BLaER1 (cell line): ENCODE data around the gene LTB4R2.
A peak's percentile ranks its signal among the peaks of the same experiment; 100 is the strongest.

Experiments
- H3K27ac ChIP-seq: shearing (Covaris generic); formaldehyde crosslinking; 2 replicates; pipeline ENCODE4 v1.8.1; 2022
- H3K27me3 ChIP-seq: shearing (Covaris generic); formaldehyde crosslinking; 2 replicates; pipeline ENCODE4 v1.8.1; 2022
- H3K36me3 ChIP-seq: shearing (Covaris generic); formaldehyde crosslinking; 2 replicates; pipeline ENCODE4 v1.8.1; 2022
- H3K4me1 ChIP-seq: shearing (Covaris generic); formaldehyde crosslinking; 2 replicates; pipeline ENCODE4 v1.8.1; 2022
- H3K4me2 ChIP-seq: shearing (Covaris generic); formaldehyde crosslinking; 2 replicates; pipeline ENCODE4 v1.8.1; 2022
- H3K4me3 ChIP-seq: shearing (Covaris generic); formaldehyde crosslinking; 2 replicates; pipeline ENCODE4 v1.8.1; 2022
- H3K9ac ChIP-seq: shearing (Covaris generic); formaldehyde crosslinking; 2 replicates; pipeline ENCODE4 v1.8.1; 2022
- H3K9me3 ChIP-seq: shearing (Covaris generic); formaldehyde crosslinking; 2 replicates; pipeline ENCODE4 v1.8.1; 2022
- H4K20me1 ChIP-seq: shearing (Covaris generic); formaldehyde crosslinking; 2 replicates; pipeline ENCODE4 v1.8.1; 2022
- Cebpa-rat ChIP-seq: shearing (Covaris generic); IDR thresholded peaks from 2 replicates; pipeline ENCODE4 v1.8.1; 2022

LTB4R2 gene

DNA sequence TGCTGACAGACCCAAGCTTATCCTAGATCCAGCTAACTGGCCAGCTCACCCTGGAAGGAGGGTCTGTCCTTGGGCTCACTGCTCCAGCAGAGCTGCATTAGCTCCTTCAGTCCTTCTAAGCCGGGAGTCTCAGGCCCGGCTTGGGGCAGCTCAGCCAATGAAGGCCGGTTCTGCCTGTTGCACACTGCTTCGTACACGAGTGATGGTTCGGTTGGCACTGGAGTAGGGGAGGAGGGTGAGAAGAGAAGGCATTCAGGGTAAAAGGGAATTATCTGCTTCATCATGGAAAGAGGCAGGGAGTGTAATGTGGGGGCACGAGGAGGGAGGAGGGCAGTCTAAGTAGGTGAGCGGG, 27.9 kb downstream of the LTB4R2 start:
- Histone ChIP-seq H3K36me3 (peaks cover 10% of the 10 kb centered on the region; the same call in 1 of the 2 replicates), H3K9ac (no peak overlapping the region), H3K4me1 (peaks cover 50% of the 10 kb centered on the region), H4K20me1 (peaks cover 30% of the 10 kb centered on the region), H3K27ac (no peak overlapping the region), H3K27me3 (peaks cover 86% of the 10 kb centered on the region), H3K4me2 (no peak overlapping the region), H3K4me3 (no peak overlapping the region), H3K9me3 (peaks cover 8% of the 10 kb centered on the region; the same call in 1 of the 2 replicates)
- no peak for TF ChIP-seq Cebpa-rat

DNA sequence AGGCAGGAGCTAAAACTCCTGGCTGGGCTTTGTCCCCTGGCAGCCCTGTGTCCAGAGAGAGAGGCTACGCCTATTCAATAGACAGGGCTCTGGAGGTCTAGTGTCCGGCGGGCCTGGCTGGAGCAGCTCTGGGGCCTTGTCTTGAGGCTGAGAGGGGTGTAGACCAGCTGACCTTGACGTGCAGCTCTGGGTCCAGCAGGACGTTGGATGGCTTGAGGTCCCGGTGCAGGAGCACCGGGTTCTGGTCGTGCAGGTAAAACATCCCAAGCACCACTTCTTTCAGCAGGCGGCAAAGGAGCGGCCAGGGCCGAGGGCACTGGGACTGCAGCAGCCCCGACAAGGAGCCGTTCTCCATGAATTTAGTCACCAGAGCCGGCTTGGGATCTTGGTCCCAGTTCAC, 28.9 kb downstream of the LTB4R2 start:
- peaks cover 10% of the 10 kb centered on the region; the same call in 1 of the 2 replicates for H3K36me3 ChIP-seq
- H3K4me3 ChIP-seq = peak overlapping the region; percentile 62
- H4K20me1 ChIP-seq = peaks cover 20% of the 10 kb centered on the region
- peaks cover 76% of the 10 kb centered on the region for H3K27me3 ChIP-seq
- peak overlapping the region; percentile 36; the same call in 1 of the 2 replicates for H3K9ac ChIP-seq
- no peak for TF ChIP-seq Cebpa-rat
- H3K9me3 ChIP-seq = peaks cover 8% of the 10 kb centered on the region; the same call in 1 of the 2 replicates
- H3K4me1 ChIP-seq = peaks cover 39% of the 10 kb centered on the region
- no peak overlapping the region for H3K27ac ChIP-seq
- peak overlapping the region; percentile 64 for H3K4me2 ChIP-seq

DNA sequence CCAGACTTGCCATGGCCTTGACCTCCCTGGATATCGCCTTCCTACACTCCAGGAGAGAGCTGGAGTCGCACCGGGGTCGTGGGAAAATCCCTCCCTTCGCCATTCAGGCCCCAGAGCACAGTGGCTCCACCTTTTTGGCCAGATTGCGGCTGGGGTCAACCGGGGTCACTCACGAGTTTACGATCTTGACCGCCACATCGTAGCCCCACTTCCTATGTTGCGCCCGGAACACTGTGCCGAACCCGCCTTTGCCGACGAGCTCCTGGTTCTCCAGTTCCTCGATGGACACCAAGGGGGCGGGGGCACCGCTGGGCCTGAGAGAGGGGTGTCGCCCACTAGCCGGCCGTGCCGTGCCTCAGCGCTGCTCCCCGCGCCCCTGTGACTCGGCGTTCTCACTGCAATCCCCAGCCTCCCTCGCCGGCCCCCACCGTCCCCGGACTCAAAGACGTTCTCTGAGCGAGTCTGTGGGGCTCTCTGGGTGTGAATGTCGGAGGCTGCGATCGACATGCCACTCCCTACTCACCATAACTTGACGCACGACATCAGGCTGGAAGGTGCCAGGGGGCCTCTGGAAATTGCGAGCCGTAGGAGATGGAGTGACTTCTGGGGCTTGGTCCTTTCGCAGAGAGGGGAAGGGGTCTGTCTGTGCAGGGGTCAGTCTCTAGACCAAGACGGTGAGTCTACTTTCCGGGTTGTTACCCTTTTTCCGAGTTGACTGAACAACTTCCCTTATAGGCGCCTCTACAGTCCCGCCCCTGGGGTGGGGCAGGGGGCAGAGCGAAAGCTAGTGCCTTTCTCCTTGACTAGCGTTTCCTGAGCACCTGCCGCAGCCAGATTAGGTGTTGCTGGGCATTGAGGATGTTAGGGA, 29.6 kb downstream of the LTB4R2 start, which contains the start of gene RIPK3:
Gene RIPK3 (minus strand): TSS at position 708 of the 868 bp plus-strand sequence. CDS start 165 bp downstream, at position 543.
- H3K4me2 ChIP-seq = peak within 1 kb of the TSS; percentile 64
- peak within 1 kb of the TSS; percentile 36 for H3K9ac ChIP-seq
- peaks cover 10% of the 10 kb centered on the region; the same call in 1 of the 2 replicates for H3K36me3 ChIP-seq
- peaks cover 69% of the 10 kb centered on the region for H3K27me3 ChIP-seq
- no peak for TF ChIP-seq Cebpa-rat
- H3K4me3 ChIP-seq = peak within 1 kb of the TSS; percentile 62
- peaks cover 33% of the 10 kb centered on the region for H3K4me1 ChIP-seq
- H3K9me3 ChIP-seq = peaks cover 8% of the 10 kb centered on the region; the same call in 1 of the 2 replicates
- no peak within 1 kb of the TSS for H3K27ac ChIP-seq
- H4K20me1 ChIP-seq = peaks cover 13% of the 10 kb centered on the region

DNA sequence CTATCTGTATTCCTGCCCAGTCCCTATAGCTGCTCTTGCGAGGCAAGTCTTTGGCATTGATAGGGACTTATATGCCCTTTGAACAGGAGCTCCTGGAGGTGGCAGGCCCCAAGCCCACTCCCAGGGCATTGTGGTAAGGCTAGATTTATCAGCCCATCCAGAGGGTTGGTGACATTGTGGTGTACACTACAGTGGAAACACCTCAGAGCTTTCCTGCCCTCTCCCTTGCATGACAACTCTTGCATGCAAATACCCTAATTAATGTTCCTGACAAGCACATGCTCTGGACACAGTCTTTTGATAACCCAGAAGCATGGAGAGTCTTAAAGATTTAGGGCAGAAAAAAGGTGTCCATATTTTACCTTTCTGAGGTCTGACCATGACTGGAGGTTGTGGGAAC, 30.7 kb downstream of the LTB4R2 start:
- H4K20me1 ChIP-seq = 0 out of 2 replicates have a peak, but pooled peaks cover 2% of the 10 kb centered on the region
- H3K27me3 ChIP-seq = peaks cover 58% of the 10 kb centered on the region
- peaks cover 22% of the 10 kb centered on the region for H3K4me1 ChIP-seq
- no peak for TF ChIP-seq Cebpa-rat
- H3K4me3 ChIP-seq = no peak overlapping the region
- no peak overlapping the region for H3K9ac ChIP-seq
- peaks cover 8% of the 10 kb centered on the region; the same call in 1 of the 2 replicates for H3K9me3 ChIP-seq
- no peak overlapping the region for H3K4me2 ChIP-seq
- no peak overlapping the region for H3K27ac ChIP-seq
- peaks cover 10% of the 10 kb centered on the region; the same call in 1 of the 2 replicates for H3K36me3 ChIP-seq

DNA sequence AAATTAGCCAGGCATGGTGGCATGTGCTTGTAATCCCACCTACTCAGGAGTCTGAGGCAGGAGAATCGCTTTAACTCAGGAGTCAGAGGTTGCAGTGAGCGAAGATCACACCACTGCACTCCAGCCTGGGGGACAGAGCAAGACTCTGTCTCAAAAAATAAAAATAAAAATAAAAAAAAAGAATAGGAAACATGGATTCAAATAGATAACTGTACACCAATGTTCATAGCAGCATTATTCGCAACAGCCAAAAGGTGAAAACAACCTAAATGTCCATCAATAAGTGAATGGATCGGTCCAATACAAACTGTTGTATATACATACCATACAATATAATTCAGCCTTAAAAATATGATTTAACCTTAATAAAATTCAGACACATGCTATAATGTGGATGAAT, 32.9 kb downstream of the LTB4R2 start:
- Histone ChIP-seq H3K36me3 (no peaks in the 10 kb centered on the region), H3K4me1 (peaks cover 14% of the 10 kb centered on the region), H3K27me3 (peaks cover 35% of the 10 kb centered on the region), H3K4me2 (no peak overlapping the region), H3K4me3 (no peak overlapping the region), H3K9ac (no peak overlapping the region), H3K9me3 (peaks cover 8% of the 10 kb centered on the region; the same call in 1 of the 2 replicates), H3K27ac (no peak overlapping the region), H4K20me1 (no peaks in the 10 kb centered on the region)
- TF ChIP-seq Cebpa-rat = no peak

DNA sequence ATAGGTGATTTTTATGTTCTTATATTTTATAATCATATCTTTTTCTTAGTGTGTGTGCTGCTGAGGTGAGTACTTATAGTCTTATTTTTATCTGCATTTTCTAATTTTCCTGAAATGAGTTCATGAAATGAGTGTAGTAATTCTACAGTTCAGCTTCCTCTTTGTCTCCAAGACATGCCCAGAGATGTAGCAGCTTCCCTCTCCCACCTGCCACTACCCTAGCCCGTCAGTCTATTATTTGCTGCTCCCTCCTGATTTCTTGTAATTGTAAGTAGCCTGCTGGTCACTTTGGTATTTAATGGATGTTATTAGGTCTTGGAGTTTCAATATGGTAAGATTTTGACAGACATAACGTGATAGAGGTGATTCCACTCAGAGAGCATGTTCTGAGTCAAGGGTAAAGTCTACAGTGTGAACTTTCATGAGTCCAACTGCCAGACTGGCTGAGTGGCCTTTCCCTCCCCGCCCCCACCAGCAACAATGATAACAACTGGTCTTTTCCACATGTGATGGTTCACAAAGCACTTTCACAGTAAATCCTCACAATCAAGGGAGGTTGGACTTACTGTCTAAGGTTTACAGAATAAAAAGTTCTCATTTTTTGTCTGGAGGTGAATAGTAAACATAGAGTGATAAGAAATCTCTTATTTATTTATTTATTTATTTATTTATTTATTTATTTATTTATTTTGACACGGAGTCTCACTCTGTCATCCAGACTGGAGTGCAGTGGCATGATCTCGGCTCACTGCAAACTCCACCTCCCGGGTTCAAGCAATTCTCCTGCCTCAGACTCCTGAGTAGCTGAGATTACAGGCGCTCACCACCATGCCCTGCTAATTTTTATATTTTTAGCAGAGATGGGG, 34.1 kb downstream of the LTB4R2 start:
- Histone ChIP-seq H3K27ac (no peak overlapping the region), H4K20me1 (no peaks in the 10 kb centered on the region), H3K4me1 (peaks cover 10% of the 10 kb centered on the region), H3K9ac (no peak overlapping the region), H3K4me3 (no peak overlapping the region), H3K27me3 (peaks cover 24% of the 10 kb centered on the region), H3K4me2 (no peak overlapping the region), H3K9me3 (peaks cover 5% of the 10 kb centered on the region; the same call in 1 of the 2 replicates), H3K36me3 (no peaks in the 10 kb centered on the region)
- no peak for TF ChIP-seq Cebpa-rat

DNA sequence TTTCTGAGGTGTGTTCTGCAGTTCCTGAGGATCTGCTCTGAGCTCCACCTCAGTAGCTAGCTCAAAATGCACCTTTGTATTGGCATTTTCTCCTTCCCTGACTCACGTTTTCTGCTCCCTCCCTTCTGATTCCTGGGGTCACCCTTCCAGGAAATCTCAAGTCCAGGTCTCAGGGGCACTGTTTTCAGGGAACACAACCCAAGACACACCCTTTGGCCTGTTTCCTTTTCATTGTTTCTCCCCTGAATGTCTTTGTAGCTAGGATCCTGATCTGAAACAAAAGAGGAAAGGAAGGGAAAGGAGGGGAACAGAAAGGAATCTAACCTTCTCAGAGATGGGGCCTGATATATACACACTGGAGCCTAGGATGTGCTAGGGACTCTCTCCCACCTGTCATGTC, 37.2 kb downstream of the LTB4R2 start:
- no peak overlapping the region for H3K27ac ChIP-seq
- H3K4me1 ChIP-seq = no peaks in the 10 kb centered on the region; the same call in 1 of the 2 replicates
- H3K4me2 ChIP-seq = no peak overlapping the region
- TF ChIP-seq Cebpa-rat = no peak
- no peaks in the 10 kb centered on the region for H3K36me3 ChIP-seq
- H3K9me3 ChIP-seq = no peaks in the 10 kb centered on the region
- H3K9ac ChIP-seq = no peak overlapping the region
- no peaks in the 10 kb centered on the region for H4K20me1 ChIP-seq
- no peaks in the 10 kb centered on the region for H3K27me3 ChIP-seq
- no peak overlapping the region for H3K4me3 ChIP-seq

DNA sequence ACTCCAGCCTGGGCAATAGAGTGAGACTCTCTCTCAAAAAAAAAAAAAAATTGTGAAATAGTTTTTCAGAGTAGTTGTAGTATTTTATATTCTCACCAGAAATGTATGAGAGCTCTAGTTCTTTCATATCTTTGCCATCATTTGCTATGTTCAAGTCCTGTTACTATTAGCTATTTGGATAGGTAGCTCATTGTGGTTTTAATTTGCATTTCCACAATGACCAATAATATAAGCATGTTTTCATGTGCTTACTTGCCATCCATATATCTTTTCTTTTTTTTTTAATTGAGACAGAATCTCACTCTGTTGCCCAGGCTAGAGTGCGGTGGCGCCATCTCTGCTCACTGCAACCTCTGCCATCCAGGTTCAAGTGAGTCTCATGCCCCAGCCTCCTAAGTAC, 38.2 kb downstream of the LTB4R2 start:
- Histone ChIP-seq H3K9ac (no peak overlapping the region), H4K20me1 (no peaks in the 10 kb centered on the region), H3K27ac (no peak overlapping the region), H3K4me3 (no peak overlapping the region), H3K4me1 (no peaks in the 10 kb centered on the region; the same call in 1 of the 2 replicates), H3K36me3 (no peaks in the 10 kb centered on the region), H3K9me3 (no peaks in the 10 kb centered on the region), H3K4me2 (no peak overlapping the region), H3K27me3 (no peaks in the 10 kb centered on the region)
- TF ChIP-seq Cebpa-rat = no peak

DNA sequence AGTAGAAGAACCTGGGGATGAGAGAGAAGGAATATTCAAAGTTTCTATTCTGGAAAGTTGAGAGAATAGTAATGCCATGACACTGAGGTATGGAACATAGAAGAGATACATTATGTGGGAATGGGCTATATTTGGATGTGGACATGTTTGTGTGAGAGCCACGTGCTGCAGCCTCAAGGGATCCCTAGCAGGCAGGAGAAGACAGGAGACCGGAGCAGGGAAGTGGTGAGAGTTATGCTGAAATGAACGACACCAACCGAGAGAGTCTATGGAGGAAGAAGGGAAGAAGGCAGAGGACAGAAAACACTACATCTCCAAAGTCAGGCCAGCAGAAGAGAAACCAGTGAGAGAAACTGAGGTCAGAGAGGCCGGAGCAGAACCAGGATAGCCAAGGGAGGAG, 39.8 kb downstream of the LTB4R2 start:
- no peaks in the 10 kb centered on the region; the same call in 1 of the 2 replicates for H3K4me1 ChIP-seq
- no peak for TF ChIP-seq Cebpa-rat
- H3K27me3 ChIP-seq = no peaks in the 10 kb centered on the region
- H3K9me3 ChIP-seq = no peaks in the 10 kb centered on the region
- H3K36me3 ChIP-seq = no peaks in the 10 kb centered on the region
- H3K9ac ChIP-seq = no peak overlapping the region
- no peak overlapping the region for H3K27ac ChIP-seq
- no peaks in the 10 kb centered on the region for H4K20me1 ChIP-seq
- no peak overlapping the region for H3K4me3 ChIP-seq
- H3K4me2 ChIP-seq = no peak overlapping the region
